Brain microvascular endothelial cell (primary cell): ENCODE results near the gene PIP4K2A.
"Not testable (repeated sequence)": the region's sequence is repeated elsewhere in the genome, so short reads cannot be mapped to it uniquely, and the experiment has no call there.

Experiments used
- DNase-seq: peaks from one replicate; pipeline ENCODE4 v3.0.0-alpha.2; 2020
- H3K27ac ChIP-seq: fragments of 250-450 bp; sonication (Bioruptor Pico); 2 replicates; pipeline ENCODE4 v1.5.1; 2020; ENCODE audit warnings: mild to moderate bottlenecking, moderate library complexity
- H3K27me3 ChIP-seq: fragments of 250-450 bp; sonication (Bioruptor Pico); replicated peaks from 2 replicates; pipeline ENCODE4 v1.5.1; 2020; ENCODE audit warnings: mild to moderate bottlenecking
- H3K36me3 ChIP-seq: fragments of 250-450 bp; sonication (Bioruptor Pico); replicated peaks from 2 replicates; pipeline ENCODE4 v1.5.1; 2020; ENCODE audit warnings: mild to moderate bottlenecking
- H3K4me3 ChIP-seq: 2 replicates; pipeline ENCODE4 v1.5.1; 2011; ENCODE audit warnings: low read depth, mild to moderate bottlenecking, control low read depth, low read length, moderate library complexity
- in situ Hi-C: cut with HindIII; loops from 2 replicates; pipeline ENCODE4 v1.10.0; 2017; ENCODE audit warnings: low sequenced_read_pairs, low pct_ligation_motif_present
- TF ChIP-seq, protein P1 (sequence below): IDR thresholded peaks from 2 replicates; pipeline ENCODE4 v1.5.1; 2011; ENCODE audit warnings: low read depth, mild to moderate bottlenecking, moderate library complexity, low read length, control low read depth, inconsistent platforms; ENCODE audit errors: missing control alignments

PIP4K2A gene

GRCh38 chr10:22537810-22538209, 176.6 kb downstream of the PIP4K2A start:
- no peak for DNase-seq
- no peaks in the 10 kb centered on the region for H3K27me3 ChIP-seq
- in situ Hi-C loops, result no loop called here
- no peak overlapping the region for H3K4me3 ChIP-seq
- H3K27ac ChIP-seq, result no peak overlapping the region
- H3K36me3 ChIP-seq, result no peaks in the 10 kb centered on the region
- TF ChIP-seq, protein P1, sequence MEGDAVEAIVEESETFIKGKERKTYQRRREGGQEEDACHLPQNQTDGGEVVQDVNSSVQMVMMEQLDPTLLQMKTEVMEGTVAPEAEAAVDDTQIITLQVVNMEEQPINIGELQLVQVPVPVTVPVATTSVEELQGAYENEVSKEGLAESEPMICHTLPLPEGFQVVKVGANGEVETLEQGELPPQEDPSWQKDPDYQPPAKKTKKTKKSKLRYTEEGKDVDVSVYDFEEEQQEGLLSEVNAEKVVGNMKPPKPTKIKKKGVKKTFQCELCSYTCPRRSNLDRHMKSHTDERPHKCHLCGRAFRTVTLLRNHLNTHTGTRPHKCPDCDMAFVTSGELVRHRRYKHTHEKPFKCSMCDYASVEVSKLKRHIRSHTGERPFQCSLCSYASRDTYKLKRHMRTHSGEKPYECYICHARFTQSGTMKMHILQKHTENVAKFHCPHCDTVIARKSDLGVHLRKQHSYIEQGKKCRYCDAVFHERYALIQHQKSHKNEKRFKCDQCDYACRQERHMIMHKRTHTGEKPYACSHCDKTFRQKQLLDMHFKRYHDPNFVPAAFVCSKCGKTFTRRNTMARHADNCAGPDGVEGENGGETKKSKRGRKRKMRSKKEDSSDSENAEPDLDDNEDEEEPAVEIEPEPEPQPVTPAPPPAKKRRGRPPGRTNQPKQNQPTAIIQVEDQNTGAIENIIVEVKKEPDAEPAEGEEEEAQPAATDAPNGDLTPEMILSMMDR, result no peak

DNA sequence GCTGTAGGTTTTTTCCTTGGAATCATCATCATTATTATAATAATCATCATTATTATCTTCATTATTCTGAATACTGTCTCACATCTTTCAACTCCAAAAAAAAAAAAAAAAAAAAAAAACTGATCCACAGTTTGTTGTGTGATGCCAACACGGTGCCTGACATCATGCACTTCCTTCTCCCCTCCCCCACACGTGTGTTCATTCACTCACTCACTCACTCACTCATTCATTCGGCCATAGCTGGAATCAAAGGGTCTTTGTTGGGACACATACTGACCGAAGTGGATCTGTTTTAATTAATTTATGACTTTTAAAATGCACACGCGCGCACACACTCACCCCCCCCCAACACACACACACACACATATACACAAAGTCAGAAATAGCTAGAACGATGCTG, 177.8 kb downstream of the PIP4K2A start:
- H3K27ac ChIP-seq, result no peak overlapping the region
- no peaks in the 10 kb centered on the region for H3K27me3 ChIP-seq
- no peaks in the 10 kb centered on the region for H3K36me3 ChIP-seq
- no peak overlapping the region for H3K4me3 ChIP-seq
- in situ Hi-C loops, result no loop called here
- TF ChIP-seq, protein P1, result no peak
- no peak for DNase-seq

DNA sequence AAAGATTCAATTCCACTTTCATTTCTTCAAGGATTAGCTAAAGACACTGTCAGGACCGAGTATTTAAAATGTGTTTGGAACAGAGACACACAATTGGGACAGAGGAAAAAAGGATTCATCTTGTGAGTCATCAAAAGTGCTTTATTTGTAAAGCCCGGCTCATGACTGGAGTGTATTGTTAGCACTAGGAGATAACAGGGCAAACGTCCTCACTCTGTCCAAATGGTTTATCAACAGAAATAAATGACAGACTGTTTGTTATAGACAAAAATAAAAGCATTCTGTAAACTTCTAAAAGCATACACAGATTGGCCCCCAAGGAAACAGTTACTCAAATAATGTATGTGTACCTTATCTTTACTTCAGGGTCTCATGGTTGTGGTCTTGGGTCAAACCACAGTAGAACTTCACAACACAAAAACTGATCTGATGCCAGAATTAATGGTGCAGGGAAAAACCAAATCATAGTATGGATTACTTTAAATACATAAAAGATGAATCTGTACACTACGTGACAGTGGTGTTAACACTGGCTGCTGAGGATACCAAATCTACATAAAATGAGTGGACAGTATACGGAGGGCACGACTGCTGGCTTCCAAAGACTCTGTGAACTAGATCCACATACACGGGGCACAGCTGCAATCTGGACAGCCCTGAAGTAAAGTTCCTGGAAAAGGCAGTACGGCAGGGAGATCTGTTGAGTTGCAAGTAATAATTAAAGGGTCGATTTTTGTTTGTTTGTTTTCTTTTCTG, 179.4 kb downstream of the PIP4K2A start:
- peak; percentile 38 for DNase-seq
- H3K27me3 ChIP-seq, result no peaks in the 10 kb centered on the region
- no peak overlapping the region for H3K4me3 ChIP-seq
- in situ Hi-C loops, result no loop called here
- H3K27ac ChIP-seq, result no peak overlapping the region
- no peaks in the 10 kb centered on the region for H3K36me3 ChIP-seq
- TF ChIP-seq, protein P1, result no peak

DNA sequence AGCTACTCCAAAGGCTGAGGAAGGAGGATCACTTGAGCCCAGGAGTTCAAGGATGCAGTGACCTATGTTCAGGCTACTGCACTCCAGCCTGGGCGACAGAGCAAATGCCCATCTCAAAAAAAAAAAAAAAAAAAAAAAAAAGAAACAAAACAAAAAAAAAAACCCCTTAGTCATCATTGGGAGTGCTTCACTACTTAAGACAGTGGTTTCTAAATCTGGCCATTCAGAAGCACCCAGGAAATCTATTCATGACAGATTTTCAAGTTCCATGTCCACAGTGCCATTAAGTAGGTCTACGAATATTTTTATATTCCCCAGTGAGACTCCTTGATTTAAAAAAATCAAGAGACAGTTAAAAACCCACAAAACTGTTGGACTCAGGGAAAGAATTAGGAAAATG, 182.9 kb downstream of the PIP4K2A start:
- TF ChIP-seq, protein P1, result no peak
- Histone ChIP-seq H3K27ac (no peak overlapping the region), H3K36me3 (no peaks in the 10 kb centered on the region), H3K4me3 (no peak overlapping the region), H3K27me3 (no peaks in the 10 kb centered on the region)
- in situ Hi-C loops, result no loop called here
- no peak for DNase-seq

DNA sequence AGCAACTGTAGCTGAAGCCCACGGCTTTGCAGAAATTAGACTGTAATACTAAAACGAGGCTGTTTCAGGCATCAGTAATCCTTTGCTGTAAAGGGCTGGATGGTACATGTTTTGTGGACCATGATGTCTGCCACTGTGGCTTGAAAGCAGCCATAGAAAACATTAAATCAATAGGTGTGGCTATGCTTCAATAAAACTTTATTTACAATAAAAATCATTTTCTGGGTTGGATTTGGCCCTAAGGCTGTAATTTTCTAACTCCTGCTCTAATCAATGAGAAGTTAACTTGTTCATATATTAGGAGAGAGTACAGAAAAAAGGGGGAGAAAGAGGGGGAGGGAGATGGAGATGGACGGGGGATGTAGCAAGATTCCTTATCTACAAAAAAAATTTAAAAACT, 183.4 kb downstream of the PIP4K2A start:
- Histone ChIP-seq H3K27ac (no peak overlapping the region), H3K36me3 (no peaks in the 10 kb centered on the region), H3K4me3 (no peak overlapping the region), H3K27me3 (no peaks in the 10 kb centered on the region)
- DNase-seq, result no peak
- in situ Hi-C loops, result no loop called here
- TF ChIP-seq, protein P1, result no peak

DNA sequence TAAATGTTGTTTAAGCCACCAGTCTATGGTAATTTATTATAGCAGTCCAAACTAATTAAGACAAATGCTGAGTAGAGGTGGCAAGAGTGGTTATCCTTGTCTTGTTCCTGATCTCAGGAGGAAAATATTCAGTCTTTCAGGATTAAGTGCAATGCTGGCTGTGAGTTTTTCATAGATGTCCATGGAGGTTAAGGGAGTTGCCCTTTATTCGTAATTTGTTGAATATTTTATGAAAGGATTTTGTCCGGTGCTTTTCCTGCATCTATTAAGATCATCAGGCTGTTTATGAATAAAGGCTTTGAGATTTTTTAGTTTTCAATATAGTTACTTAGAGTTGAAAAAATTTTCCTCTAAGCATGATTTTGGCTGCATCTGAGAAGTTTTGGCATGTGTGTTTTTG, 186.9 kb downstream of the PIP4K2A start:
- Histone ChIP-seq H3K27ac (no peak overlapping the region), H3K36me3 (no peaks in the 10 kb centered on the region), H3K4me3 (no peak overlapping the region), H3K27me3 (no peaks in the 10 kb centered on the region)
- TF ChIP-seq, protein P1, result no peak
- no peak for DNase-seq
- in situ Hi-C loops, result no loop called here

- H3K4me3 ChIP-seq, H3K36me3 ChIP-seq, DNase-seq, H3K27ac ChIP-seq, H3K27me3 ChIP-seq, in situ Hi-C loops: not testable (repeated sequence)
These were observed 190.0 kb downstream of the PIP4K2A start for GRCh38 chr10:22524333-22524732.

DNA sequence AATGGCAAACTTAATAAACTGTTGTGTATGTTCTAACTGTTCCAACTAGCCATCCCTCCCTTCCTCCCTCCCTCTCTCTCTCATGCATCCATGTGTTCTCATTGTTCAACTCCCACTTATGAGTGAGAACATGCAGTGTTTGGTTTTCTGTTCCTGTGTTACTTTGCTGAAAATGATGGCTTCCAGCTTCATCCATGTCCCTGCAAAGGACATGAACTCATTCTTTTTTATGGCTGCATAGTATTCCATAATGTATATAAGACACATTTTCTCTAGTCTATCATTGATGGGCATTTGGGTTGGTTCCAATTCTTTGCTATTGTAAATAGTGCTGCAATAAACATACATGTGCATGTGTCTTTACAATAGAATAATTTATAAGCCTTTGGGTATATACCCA, 193.7 kb downstream of the PIP4K2A start:
- H3K27me3 ChIP-seq, H3K27ac ChIP-seq, DNase-seq, H3K36me3 ChIP-seq, H3K4me3 ChIP-seq, in situ Hi-C loops: not testable (repeated sequence)
